Panc1 (cell line): ENCODE results near the gene FOSB.

Experiments
- POLR2AphosphoS5 ChIP-seq: IDR thresholded peaks from 2 replicates; pipeline ENCODE4 v1.6.1; 2012; ENCODE audit warnings: mild to moderate bottlenecking, low read depth, low read length, moderate library complexity
- REST ChIP-seq, 2 experiments: IDR thresholded peaks; 2 replicates each; pipeline ENCODE4 v1.6.1; 2011 to 2012; ENCODE audit warnings: low read depth in 2 of 2, control low read depth in 1 of 2, low read length in 1 of 2, mild to moderate bottlenecking in 1 of 2, moderate library complexity in 1 of 2; ENCODE audit not compliant: insufficient read depth in 1 of 2
- SIN3A ChIP-seq: IDR thresholded peaks from 2 replicates; pipeline ENCODE4 v1.6.1; 2012; ENCODE audit warnings: low read depth, mild to moderate bottlenecking, low read length, moderate library complexity, borderline replicate concordance; ENCODE audit not compliant: insufficient read depth
- TCF7L2 ChIP-seq: IDR thresholded peaks from 2 replicates; pipeline ENCODE4 v1.6.1; 2011; ENCODE audit warnings: mild to moderate bottlenecking, low read depth, low read length, inconsistent platforms
- TF ChIP-seq, protein P1 (sequence below): fragments of 450-650 bp; IDR thresholded peaks from 2 replicates; pipeline ENCODE4 v1.5.1; 2017; ENCODE audit warnings: mild to moderate bottlenecking

GRCh38 chr19:45492627-45493470 is 25.1 kb downstream of the FOSB start:
- TF ChIP-seq, protein P1, sequence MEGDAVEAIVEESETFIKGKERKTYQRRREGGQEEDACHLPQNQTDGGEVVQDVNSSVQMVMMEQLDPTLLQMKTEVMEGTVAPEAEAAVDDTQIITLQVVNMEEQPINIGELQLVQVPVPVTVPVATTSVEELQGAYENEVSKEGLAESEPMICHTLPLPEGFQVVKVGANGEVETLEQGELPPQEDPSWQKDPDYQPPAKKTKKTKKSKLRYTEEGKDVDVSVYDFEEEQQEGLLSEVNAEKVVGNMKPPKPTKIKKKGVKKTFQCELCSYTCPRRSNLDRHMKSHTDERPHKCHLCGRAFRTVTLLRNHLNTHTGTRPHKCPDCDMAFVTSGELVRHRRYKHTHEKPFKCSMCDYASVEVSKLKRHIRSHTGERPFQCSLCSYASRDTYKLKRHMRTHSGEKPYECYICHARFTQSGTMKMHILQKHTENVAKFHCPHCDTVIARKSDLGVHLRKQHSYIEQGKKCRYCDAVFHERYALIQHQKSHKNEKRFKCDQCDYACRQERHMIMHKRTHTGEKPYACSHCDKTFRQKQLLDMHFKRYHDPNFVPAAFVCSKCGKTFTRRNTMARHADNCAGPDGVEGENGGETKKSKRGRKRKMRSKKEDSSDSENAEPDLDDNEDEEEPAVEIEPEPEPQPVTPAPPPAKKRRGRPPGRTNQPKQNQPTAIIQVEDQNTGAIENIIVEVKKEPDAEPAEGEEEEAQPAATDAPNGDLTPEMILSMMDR = no peak
- TF ChIP-seq POLR2AphosphoS5 = no peak
- no peak for TF ChIP-seq REST (IDR thresholded peaks at IDR 0.05; ENCODE audit: insufficient read depth in 1 of 2, low read depth in 2 of 2, low read length in 1 of 2)
- TF ChIP-seq TCF7L2 = no peak
- no peak for TF ChIP-seq SIN3A
